GM18511 (cell line): ENCODE results near the gene RHOC.

Experiments used
- ATAC-seq: cut with Tn5 transposase; IDR thresholded peaks from one replicate; pipeline ENCODE4 v1.9.1; 2021; ENCODE audit warnings: mild to moderate bottlenecking, moderate library complexity; ENCODE audit not compliant: unreplicated experiment

The RHOC gene

GRCh38 chr1:112702420-112703261, 4.3 kb downstream of the RHOC start:
- no peak for ATAC-seq

GRCh38 chr1:112702067-112702395, 4.9 kb downstream of the RHOC start:
- ATAC-seq, result no peak

DNA sequence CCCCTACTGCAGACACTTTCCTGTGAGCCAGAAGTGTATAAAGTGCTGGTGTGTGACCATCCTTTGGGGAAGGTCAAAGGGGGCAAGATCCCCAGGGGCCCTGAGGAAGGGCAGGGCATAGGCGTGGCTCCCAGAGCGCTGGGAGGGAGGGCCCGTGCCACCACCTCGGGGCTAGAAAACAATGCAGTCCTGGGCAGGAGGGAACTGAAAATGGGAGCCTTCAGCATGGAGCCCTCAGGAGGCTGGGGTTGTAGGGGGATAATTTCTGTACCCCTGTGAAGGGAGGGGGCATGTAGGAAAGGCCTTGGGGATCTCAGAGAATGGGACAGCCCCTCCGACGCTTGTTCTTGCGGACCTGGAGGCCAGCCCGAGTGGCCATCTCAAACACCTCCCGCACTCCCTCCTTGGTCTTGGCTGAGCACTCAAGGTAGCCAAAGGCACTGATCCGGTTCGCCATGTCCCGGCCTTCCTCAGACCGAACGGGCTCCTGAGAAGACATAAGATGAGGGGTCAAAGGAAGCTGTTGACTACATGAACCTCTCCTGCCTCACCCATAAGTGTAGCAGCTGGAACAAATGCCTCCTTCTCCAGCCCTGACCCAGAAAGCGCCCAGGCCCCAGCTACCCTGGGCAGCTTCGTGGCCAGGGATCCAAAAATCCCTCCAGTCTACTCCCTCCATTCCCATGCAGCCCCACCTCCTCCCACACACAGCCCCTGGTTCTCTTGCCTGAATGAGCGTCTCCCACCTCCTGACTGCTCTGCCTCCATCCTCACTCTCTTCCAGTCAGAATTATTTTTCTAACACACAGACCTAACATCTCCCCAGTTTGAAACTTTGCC, 5.5 kb downstream of the RHOC start:
- no peak for ATAC-seq

- ATAC-seq, result peak; percentile 57
Measured at GRCh38 chr1:112700290-112701226, 6.4 kb downstream of the RHOC start.

DNA sequence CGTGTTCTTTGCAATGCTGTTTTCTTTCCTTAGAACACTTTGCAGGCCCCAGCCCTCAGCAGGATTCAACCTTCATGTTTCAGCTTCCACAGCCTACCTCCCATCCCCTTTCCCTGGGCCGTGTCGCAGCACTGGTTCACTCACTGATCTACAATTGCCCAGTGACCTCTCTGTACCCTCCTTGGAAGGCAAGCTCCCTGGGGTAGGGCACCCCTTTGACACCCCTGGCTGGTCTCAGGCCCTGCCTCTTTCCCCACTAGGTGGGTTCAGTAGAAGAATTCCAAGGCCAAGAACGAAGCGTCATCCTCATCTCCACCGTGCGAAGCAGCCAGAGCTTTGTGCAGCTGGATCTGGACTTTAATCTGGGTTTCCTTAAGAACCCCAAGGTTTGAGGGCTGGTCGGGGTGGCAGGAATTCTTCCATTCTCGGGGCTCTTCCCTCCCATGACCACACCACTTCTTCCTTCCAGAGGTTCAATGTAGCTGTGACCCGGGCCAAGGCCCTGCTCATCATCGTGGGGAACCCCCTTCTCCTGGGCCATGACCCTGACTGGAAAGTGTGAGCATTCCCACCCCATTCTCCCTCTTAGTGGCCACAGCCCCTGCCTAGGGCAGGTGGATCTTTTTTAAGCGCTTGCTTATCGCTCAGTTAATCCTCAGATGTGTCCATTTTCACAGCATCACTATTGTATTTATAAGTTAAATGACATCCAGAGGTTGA, 7.3 kb downstream of the RHOC start:
- ATAC-seq, result no peak

DNA sequence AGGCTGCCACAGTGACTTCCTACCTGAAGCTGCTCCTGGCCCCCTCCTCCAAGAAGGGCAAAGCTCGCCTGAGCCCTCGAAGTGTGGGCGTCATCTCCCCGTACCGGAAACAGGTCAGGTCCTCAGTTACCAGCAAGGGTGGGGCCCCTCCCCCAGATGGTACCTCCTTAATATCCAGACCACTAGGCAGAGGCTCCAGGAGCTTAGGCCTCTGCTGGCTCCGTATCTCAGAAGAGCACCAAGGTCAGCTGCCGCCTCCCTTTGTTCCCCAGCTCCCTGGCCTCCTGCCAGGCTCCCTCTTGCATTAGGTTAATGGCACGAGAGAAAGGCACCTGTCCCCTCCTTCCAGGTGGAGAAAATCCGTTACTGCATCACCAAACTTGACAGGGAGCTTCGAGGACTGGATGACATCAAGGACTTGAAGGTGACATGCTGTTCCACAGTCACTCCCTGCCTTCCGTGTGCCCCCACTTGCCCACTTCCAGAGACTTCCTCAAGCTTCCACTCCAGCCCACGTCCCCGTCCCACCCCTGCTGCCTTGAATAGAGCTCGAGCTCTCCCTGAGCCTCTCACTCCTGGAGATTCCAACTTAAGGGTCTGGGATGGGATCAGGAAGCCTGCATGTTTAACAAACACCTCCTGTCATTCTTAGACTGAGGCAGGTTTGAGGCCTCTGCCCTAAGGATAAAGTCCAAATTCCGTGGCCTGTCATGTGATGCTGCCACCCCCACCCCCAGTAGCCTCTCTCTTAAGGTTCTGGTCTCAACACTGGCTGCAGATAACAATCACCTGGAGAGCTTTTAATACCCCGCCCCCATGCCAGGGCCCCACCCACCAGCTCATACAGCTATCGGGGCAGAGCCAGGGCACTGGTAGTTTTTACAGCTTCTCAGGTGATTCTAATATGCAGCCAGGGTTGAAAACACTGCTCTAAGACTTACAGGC, 8.3 kb downstream of the RHOC start:
- no peak for ATAC-seq

DNA sequence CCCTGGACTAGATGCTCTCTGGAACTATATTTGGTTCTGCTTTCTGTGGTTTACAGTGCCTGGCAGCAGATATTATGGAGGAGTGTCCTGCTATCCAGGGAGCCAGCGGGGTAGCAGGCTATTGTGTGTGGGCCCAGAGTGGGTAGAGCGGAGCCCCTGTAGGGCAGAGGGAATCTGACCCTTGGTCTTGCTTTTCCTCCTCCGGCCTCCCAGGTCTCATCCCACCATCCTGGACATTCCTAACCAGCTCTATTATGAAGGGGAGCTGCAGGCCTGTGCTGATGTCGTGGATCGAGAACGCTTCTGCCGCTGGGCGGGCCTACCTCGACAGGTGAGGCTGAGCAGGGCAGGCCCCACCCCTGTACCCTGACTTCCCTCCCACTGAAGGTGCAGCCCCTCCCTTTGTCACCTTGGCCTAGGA, 9.1 kb downstream of the RHOC start:
- ATAC-seq, result no peak

DNA sequence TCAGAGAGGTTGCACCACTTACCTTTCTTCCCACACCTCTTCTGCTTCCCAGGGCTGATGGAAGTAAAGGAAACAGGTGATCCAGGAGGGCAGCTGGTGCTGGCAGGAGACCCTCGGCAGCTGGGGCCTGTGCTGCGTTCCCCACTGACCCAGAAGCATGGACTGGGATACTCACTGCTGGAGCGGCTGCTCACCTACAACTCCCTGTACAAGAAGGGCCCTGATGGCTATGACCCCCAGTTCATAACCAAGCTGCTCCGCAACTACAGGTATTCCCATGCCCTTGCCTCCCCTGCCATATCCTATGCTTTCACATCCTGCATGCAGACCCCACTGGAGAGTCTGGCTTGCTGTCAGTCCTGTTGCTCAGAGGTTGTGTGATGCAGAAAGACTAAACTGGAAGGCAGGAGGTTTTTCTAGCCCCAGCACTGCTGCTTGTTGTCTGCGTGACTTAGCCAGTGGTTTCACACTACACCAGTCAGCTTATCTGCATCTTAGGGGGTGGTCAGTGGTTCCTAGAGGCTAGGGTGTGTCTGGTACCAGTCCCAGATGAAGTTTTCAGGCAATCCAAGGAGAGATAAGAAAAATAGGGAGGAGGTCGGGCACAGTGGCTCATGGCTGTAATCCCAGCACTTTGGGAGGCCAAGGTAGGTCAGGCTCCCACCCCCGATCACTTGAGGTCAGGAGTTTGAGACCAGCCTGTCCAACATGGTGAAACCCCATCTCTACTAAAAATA, 10.2 kb downstream of the RHOC start:
- no peak for ATAC-seq

- ATAC-seq, result no peak
Measured at GRCh38 chr1:112695276-112695675, 11.7 kb downstream of the RHOC start.

DNA sequence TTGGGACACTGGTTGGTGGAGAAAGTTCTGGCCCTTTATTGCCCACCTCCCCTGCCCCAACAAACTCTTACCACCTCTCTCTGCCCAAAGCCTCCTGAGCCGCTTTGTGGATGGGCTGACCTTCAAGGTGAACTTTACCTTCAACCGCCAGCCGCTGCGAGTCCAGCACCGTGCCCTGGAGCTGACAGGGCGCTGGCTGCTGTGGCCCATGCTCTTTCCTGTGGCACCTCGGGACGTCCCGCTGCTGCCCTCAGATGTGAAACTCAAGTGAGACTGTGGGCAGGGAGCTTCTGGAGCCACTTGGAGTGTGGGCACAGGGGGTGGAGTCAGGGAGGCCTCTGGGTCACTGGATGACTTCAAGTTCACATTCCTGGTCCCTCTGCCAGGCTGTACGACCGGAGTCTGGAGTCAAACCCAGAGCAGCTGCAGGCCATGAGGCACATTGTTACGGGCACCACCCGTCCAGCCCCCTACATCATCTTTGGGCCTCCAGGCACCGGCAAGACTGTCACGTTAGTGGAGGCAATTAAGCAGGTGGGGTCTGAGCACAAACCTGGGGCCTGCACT, 12.5 kb downstream of the RHOC start:
- no peak for ATAC-seq

GRCh38 chr1:112693821-112694220, 13.1 kb downstream of the RHOC start:
- no peak for ATAC-seq

- no peak for ATAC-seq
Measured at GRCh38 chr1:112692681-112693080, 14.2 kb downstream of the RHOC start.

DNA sequence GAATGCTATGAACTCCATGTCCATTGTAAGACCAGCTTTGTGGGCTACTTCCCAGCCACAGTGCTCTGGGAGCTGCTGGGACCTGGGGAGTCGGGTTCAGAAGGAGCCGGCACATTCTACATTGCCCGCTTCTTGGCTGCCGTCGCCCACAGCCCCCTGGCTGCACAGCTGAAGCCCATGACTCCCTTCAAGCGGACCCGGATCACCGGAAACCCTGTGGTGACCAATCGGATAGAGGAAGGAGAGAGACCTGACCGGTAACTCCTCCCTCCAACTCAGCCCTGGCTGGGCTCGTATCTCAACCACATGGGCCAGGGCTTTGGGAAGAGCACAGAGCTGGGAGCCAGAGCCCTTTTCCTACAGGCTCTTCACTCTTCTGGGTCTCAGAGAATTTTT, 17.1 kb downstream of the RHOC start:
- ATAC-seq, result no peak

- ATAC-seq, result no peak
Measured at GRCh38 chr1:112689196-112689841, 17.6 kb downstream of the RHOC start.

- no peak for ATAC-seq
Measured at GRCh38 chr1:112688781-112689193, 18.1 kb downstream of the RHOC start.

DNA sequence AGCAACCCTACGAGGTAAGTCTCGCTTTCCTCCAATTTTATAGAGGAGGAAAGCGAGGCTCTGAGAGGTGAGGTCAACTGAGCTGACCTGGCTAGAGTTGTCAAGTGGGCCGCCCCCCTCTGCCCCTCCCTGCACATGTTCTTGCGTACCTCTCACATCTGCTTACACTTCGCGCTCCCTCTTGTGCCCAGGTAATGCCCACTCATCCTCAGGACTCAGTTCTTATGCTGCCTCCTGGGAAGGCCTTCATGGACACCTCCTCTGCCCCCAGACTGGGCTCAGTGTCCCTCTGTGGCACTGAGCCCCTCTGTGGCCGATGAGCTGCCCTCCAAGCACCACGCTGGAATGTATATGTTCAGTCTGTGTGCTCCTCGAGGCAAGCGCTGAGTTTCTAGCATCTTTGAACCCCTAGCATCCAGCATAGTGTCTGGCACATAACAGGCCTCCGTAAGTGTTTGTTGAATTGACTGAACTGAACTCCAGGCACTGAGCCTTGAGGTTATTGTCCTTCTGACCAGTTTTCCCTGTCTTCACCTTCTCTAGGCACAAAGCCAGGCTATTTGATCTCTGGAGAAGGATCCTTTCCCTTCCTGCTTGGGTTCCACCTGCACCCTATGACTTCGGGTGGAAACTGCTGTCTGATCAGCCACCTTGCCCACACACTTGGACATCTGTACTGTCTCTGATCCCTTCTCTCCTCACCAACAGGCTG, 19.0 kb downstream of the RHOC start:
- ATAC-seq, result no peak

GRCh38 chr1:112687361-112687760, 19.6 kb downstream of the RHOC start:
- ATAC-seq, result no peak
